CD4-positive, alpha-beta T cell (primary cell): ENCODE data around the gene STRADA. TPM values are rescaled to one million over a fixed set of nuclear protein-coding genes. Genes with fewer than 3 reads are reported as not detected.

Experiments used
- ATAC-seq: fragments of 200-7000 bp; cut with Tn5 transposase; one replicate; pipeline ENCODE4 v1.10.0; 2022; ENCODE audit warnings: mild to moderate bottlenecking; ENCODE audit not compliant: poor library complexity
- CTCF ChIA-PET: fragments of 350-600 bp; sonication (Branson Sonifier 250); formaldehyde crosslinking; loops from one replicate; lab custom pipeline; 2021; ENCODE audit warnings: antibody characterized with exemption, inconsistent platforms; lab: Charles Lee
- POLR2A ChIA-PET: fragments of 350-600 bp; sonication (Branson Sonifier 250); formaldehyde crosslinking; loops from one replicate; lab custom pipeline; 2021; ENCODE audit warnings: antibody characterized with exemption, inconsistent platforms; lab: Charles Lee
- DNase-seq, 14 experiments: peaks; one replicate each; pipeline ENCODE4 v3.0.0-alpha.2; 2013 to 2020; ENCODE audit warnings: mixed read lengths in 2 of 14
- H3K27ac ChIP-seq, 2 donors: one replicate each; pipeline versions ENCODE4 v1.5.1 to v1.7.0; 2013; ENCODE audit warnings: low read length in 2 of 2, low read depth in 1 of 2, mild to moderate bottlenecking in 1 of 2
- H3K27me3 ChIP-seq, 2 experiments: 1 replicate in 1 of 2; 2 replicates in 1 of 2; pipeline versions ENCODE4 v1.6.1 to v1.7.0; 2013; ENCODE audit warnings: low read length in 2 of 2, control low read depth in 1 of 2, mild to moderate bottlenecking in 1 of 2, moderate library complexity in 1 of 2; ENCODE audit not compliant: insufficient read depth in 2 of 2, control insufficient read depth in 1 of 2
- H3K36me3 ChIP-seq: one replicate; pipeline ENCODE4 v1.6.1; 2013; ENCODE audit warnings: low read length, control low read depth; ENCODE audit not compliant: insufficient read depth
- H3K4me1 ChIP-seq: one replicate; pipeline ENCODE4 v1.6.1; 2013; ENCODE audit warnings: low read length, control low read depth; ENCODE audit not compliant: insufficient read depth
- H3K4me3 ChIP-seq: one replicate; pipeline ENCODE4 v1.5.1; 2013; ENCODE audit warnings: mild to moderate bottlenecking, low read length, moderate library complexity
- H3K9me3 ChIP-seq, 2 experiments: 1 replicate in 1 of 2; 2 replicates in 1 of 2; pipeline versions ENCODE4 v1.6.1 to v1.7.0; 2013; ENCODE audit warnings: low read length in 2 of 2, mild to moderate bottlenecking in 2 of 2, control low read depth in 1 of 2, moderate library complexity in 1 of 2; ENCODE audit not compliant: control insufficient read depth in 1 of 2, insufficient read depth in 1 of 2
- H3K27ac Mint-ChIP-seq: one replicate; pipeline ENCODE4 v1.8.0; 2020; ENCODE audit warnings: mixed read lengths
- H3K27me3 Mint-ChIP-seq: one replicate; pipeline ENCODE4 v1.8.0; 2021; ENCODE audit warnings: mixed read lengths
- H3K36me3 Mint-ChIP-seq: one replicate; pipeline ENCODE4 v1.8.0; 2021; ENCODE audit warnings: low read depth, mixed read lengths
- H3K4me1 Mint-ChIP-seq: one replicate; pipeline ENCODE4 v1.8.0; 2021; ENCODE audit warnings: low read depth, mixed read lengths
- H3K4me3 Mint-ChIP-seq: one replicate; pipeline ENCODE4 v1.8.0; 2020; ENCODE audit warnings: mild to moderate bottlenecking, mixed read lengths
- H3K9me3 Mint-ChIP-seq: one replicate; pipeline ENCODE4 v1.8.0; 2020; ENCODE audit warnings: mixed read lengths
- CTCF ChIP-seq: fragments of 200-600 bp; IDR thresholded peaks from one replicate; pipeline ENCODE4 v1.8.0; 2022; ENCODE audit warnings: antibody characterized with exemption, mild to moderate bottlenecking
- intact Hi-C, 2 experiments: fragments of 100-400 bp; cut with DNase I in 1 of 2; cut with micrococcal nuclease in 1 of 2; formaldehyde crosslinking; loops; one replicate each; pipeline versions ENCODE4 v1.15.1 to v1.9.0; 2023 to 2025; cut with DNase I, micrococcal nuclease
- total RNA-seq, 174 experiments: library from RNA in 2 of 174; stranded (reverse) in 2 of 174; gene quantifications; one replicate each; pipeline ENCODE4 v1.2.3 and lab custom pipeline; 2021 to 2026

The STRADA gene
- total RNA-seq, 2 experiments from 2014 or later: 50.9 to 51.0 TPM

GRCh38 chr17:63741143-63741407 is 524 bp downstream of the STRADA start:
- no peak for TF ChIP-seq CTCF
- ATAC-seq: no peak
- peak overlapping the region; percentile 91 for H3K27ac Mint-ChIP-seq

GRCh38 chr17:63740464-63741142 is 996 bp downstream of the STRADA start:
- no peaks in the 10 kb centered on the region for H3K27me3 Mint-ChIP-seq
- H3K4me1 Mint-ChIP-seq: peaks cover 24% of the 10 kb centered on the region
- DNase-seq (peak in 1 of 14 experiments; percentile 38), ATAC-seq (no peak)
- H3K27ac Mint-ChIP-seq: peak overlapping the region; percentile 91
- H3K36me3 Mint-ChIP-seq: peaks cover 15% of the 10 kb centered on the region
- POLR2A ChIA-PET: interaction anchor here (0.6 to 6.8 kb wide), 9 partner anchors 8 to 390 kb away, joined by 3 to 212 read pairs (median 4); partner anchors contain the start of genes CCDC47, DDX42 and LIMD2
- peak overlapping the region; percentile 94 for H3K27ac ChIP-seq
- no peak for TF ChIP-seq CTCF
- peaks cover 33% of the 10 kb centered on the region for H3K4me1 ChIP-seq
- peaks cover 2% of the 10 kb centered on the region for H3K36me3 ChIP-seq
- CTCF ChIA-PET: interaction anchor here (1.1 to 1.6 kb wide), 2 partner anchors 30 to 42 kb away, joined by 3 to 4 read pairs; no protein-coding TSS in a partner anchor
- no peaks in the 10 kb centered on the region for H3K9me3 Mint-ChIP-seq
- no peaks in the 10 kb centered on the region for H3K9me3 ChIP-seq
- peak overlapping the region; percentile 93 for H3K4me3 Mint-ChIP-seq
- intact Hi-C loops: loop anchor here (1.0 to 10.0 kb wide), 5 partner anchors 32 to 524 kb away; partner anchors contain the start of genes CCDC47 (in 1 of the 2), MAP3K3 (in 1 of the 2), SMARCD2 (in 1 of the 2) and TEX2 (in 1 of the 2)
- no peaks in the 10 kb centered on the region for H3K27me3 ChIP-seq
- peak overlapping the region; percentile 95 for H3K4me3 ChIP-seq

More at GRCh38 chr17:63741143-63741407, 524 bp downstream of the STRADA start:
- H3K27ac ChIP-seq: peak overlapping the region; percentile 94
- peaks cover 33% of the 10 kb centered on the region for H3K4me1 ChIP-seq
- no peaks in the 10 kb centered on the region for H3K9me3 ChIP-seq
- peaks cover 6% of the 10 kb centered on the region for H3K36me3 ChIP-seq
- no peaks in the 10 kb centered on the region for H3K9me3 Mint-ChIP-seq
- CTCF ChIA-PET: interaction anchor here (1.1 to 1.6 kb wide), 2 partner anchors 31 to 43 kb away, joined by 3 to 4 read pairs; no protein-coding TSS in a partner anchor
- DNase-seq: no peak
- H3K4me3 Mint-ChIP-seq: peak overlapping the region; percentile 93
- H3K4me1 Mint-ChIP-seq: peaks cover 24% of the 10 kb centered on the region
- POLR2A ChIA-PET: interaction anchor here (0.6 to 6.8 kb wide), 9 partner anchors 9 to 389 kb away, joined by 3 to 212 read pairs (median 4); partner anchors contain the start of genes CCDC47, DDX42 and LIMD2
- no peaks in the 10 kb centered on the region for H3K27me3 ChIP-seq
- H3K4me3 ChIP-seq: peak overlapping the region; percentile 95
- peaks cover 19% of the 10 kb centered on the region for H3K36me3 Mint-ChIP-seq
- H3K27me3 Mint-ChIP-seq: no peaks in the 10 kb centered on the region
- intact Hi-C loops: loop anchor here (1.0 to 10.0 kb wide), 5 partner anchors 32 to 524 kb away; partner anchors contain the start of genes CCDC47 (in 1 of the 2), MAP3K3 (in 1 of the 2), SMARCD2 (in 1 of the 2) and TEX2 (in 1 of the 2)

GRCh38 chr17:63735691-63736090 is 5.9 kb downstream of the STRADA start:
- Histone ChIP-seq H3K36me3 (no peaks in the 10 kb centered on the region), H3K4me3 (no peak overlapping the region), H3K27me3 (no peaks in the 10 kb centered on the region), H3K9me3 (no peaks in the 10 kb centered on the region), H3K27ac (no peak overlapping the region), H3K4me1 (peaks cover 10% of the 10 kb centered on the region)
- no peak for DNase-seq
- H3K9me3 Mint-ChIP-seq: no peaks in the 10 kb centered on the region
- ChIA-PET POLR2A (interaction anchor here (1.3 to 2.5 kb wide), 3 partner anchors 35 to 71 kb away, joined by 3 to 11 read pairs (median 6); partner anchors contain the start of gene LIMD2), CTCF (interaction anchor here (3.2 kb wide), 1 partner anchor 25 kb away, joined by 12 read pairs; no protein-coding TSS in a partner anchor)
- no peak for TF ChIP-seq CTCF
- no peaks in the 10 kb centered on the region for H3K27me3 Mint-ChIP-seq
- H3K27ac Mint-ChIP-seq: no peak overlapping the region
- peaks cover 28% of the 10 kb centered on the region for H3K4me1 Mint-ChIP-seq
- peaks cover 5% of the 10 kb centered on the region for H3K36me3 Mint-ChIP-seq
- H3K4me3 Mint-ChIP-seq: no peak overlapping the region
- intact Hi-C loops: no loop called here
- no peak for ATAC-seq
